Activated effector memory CD4-positive, alpha-beta T cell treated with Interleukin-2 at 50 U/mL for 16 hours (primary cell): ENCODE data around the gene TNRC6A.
"Not testable (repeated sequence)": the region's sequence is repeated elsewhere in the genome, so short reads cannot be mapped to it uniquely, and the experiment has no call there.

Experiments
- DNase-seq: peaks from one replicate; pipeline ENCODE4 v3.0.0-alpha.2; 2020

Gene TNRC6A

GRCh38 chr16:24761526-24761925, 32.1 kb downstream of the TNRC6A start:
- DNase-seq, result no peak

GRCh38 chr16:24764916-24765315, 35.5 kb downstream of the TNRC6A start:
- no peak for DNase-seq

- DNase-seq, result no peak
Observed at GRCh38 chr16:24766057-24766456, 36.6 kb downstream of the TNRC6A start.

- no peak for DNase-seq
Observed at GRCh38 chr16:24769806-24770205, 40.4 kb downstream of the TNRC6A start.

GRCh38 chr16:24771132-24771778, 41.8 kb downstream of the TNRC6A start:
- no peak for DNase-seq

- DNase-seq, result no peak
Observed at GRCh38 chr16:24771779-24772157, 42.3 kb downstream of the TNRC6A start.

GRCh38 chr16:24773771-24774427, 44.4 kb downstream of the TNRC6A start:
- DNase-seq, result no peak

- DNase-seq, result no peak
Observed at GRCh38 chr16:24774510-24774909, 45.1 kb downstream of the TNRC6A start.

GRCh38 chr16:24775455-24775854, 46.0 kb downstream of the TNRC6A start:
- no peak for DNase-seq

GRCh38 chr16:24776501-24777220, 47.2 kb downstream of the TNRC6A start:
- no peak for DNase-seq

GRCh38 chr16:24778671-24779070, 49.2 kb downstream of the TNRC6A start:
- DNase-seq, result no peak

- no peak for DNase-seq
Observed at GRCh38 chr16:24781256-24781655, 51.8 kb downstream of the TNRC6A start.

GRCh38 chr16:24784121-24784520, 54.7 kb downstream of the TNRC6A start:
- DNase-seq, result no peak

- no peak for DNase-seq
Observed at GRCh38 chr16:24789881-24790280, 60.4 kb downstream of the TNRC6A start.

GRCh38 chr16:24800586-24800985, 71.1 kb downstream of the TNRC6A start:
- DNase-seq, result no peak

GRCh38 chr16:24801761-24802302, 72.4 kb downstream of the TNRC6A start:
- DNase-seq, result no peak

- DNase-seq, result no peak
Observed at GRCh38 chr16:24805484-24805883, 76.0 kb downstream of the TNRC6A start.

- DNase-seq, result no peak
Observed at GRCh38 chr16:24807301-24807700, 77.8 kb downstream of the TNRC6A start.

- DNase-seq, result no peak
Observed at GRCh38 chr16:24810951-24811843, 81.7 kb downstream of the TNRC6A start.

- not testable (repeated sequence) for DNase-seq
Observed at GRCh38 chr16:24812813-24813212, 83.4 kb downstream of the TNRC6A start.

GRCh38 chr16:24815021-24815420, 85.6 kb downstream of the TNRC6A start:
- no peak for DNase-seq

- DNase-seq, result no peak
Observed at GRCh38 chr16:24816688-24817087, 87.2 kb downstream of the TNRC6A start.
